NT2/D1 (cell line): ENCODE data around the gene PLCB4.

Source experiments
- DNase-seq: peaks from one replicate; pipeline ENCODE4 v3.0.0-alpha.2; 2011; ENCODE audit warnings: low read depth, low spot score
- H3K27me3 ChIP-seq: 2 replicates; pipeline ENCODE4 v1.6.0; 2011; ENCODE audit warnings: mild to moderate bottlenecking; ENCODE audit not compliant: insufficient read length, insufficient read depth
- H3K36me3 ChIP-seq: 2 replicates; pipeline ENCODE4 v1.6.1; 2011; ENCODE audit warnings: mild to moderate bottlenecking, low read length, mixed read lengths; ENCODE audit not compliant: insufficient read depth, insufficient read length
- H3K4me1 ChIP-seq: 2 replicates; pipeline ENCODE4 v1.5.1; 2011; ENCODE audit not compliant: insufficient read depth, insufficient read length
- H3K4me3 ChIP-seq: 2 replicates; pipeline ENCODE4 v1.5.1; 2011; ENCODE audit warnings: low read depth; ENCODE audit not compliant: insufficient read length
- H3K9ac ChIP-seq: 2 replicates; pipeline ENCODE4 v1.6.0; 2011; ENCODE audit warnings: low read depth; ENCODE audit not compliant: insufficient read length
- H3K9me3 ChIP-seq: 2 replicates; pipeline ENCODE4 v1.5.1; 2011; ENCODE audit warnings: mild to moderate bottlenecking, low read length; ENCODE audit not compliant: insufficient read depth
- SUZ12 ChIP-seq: IDR thresholded peaks from 2 replicates; pipeline ENCODE4 v1.6.1; 2011; ENCODE audit not compliant: insufficient read length, insufficient read depth; ENCODE audit errors: extremely low read depth
- YY1 ChIP-seq: IDR thresholded peaks from 2 replicates; pipeline ENCODE4 v1.6.1; 2011; ENCODE audit not compliant: insufficient read length, insufficient read depth
- ZNF274 ChIP-seq: IDR thresholded peaks from 2 replicates; pipeline ENCODE4 v1.6.1; 2011; ENCODE audit warnings: mild to moderate bottlenecking, low read depth, low read length

The PLCB4 gene

DNA sequence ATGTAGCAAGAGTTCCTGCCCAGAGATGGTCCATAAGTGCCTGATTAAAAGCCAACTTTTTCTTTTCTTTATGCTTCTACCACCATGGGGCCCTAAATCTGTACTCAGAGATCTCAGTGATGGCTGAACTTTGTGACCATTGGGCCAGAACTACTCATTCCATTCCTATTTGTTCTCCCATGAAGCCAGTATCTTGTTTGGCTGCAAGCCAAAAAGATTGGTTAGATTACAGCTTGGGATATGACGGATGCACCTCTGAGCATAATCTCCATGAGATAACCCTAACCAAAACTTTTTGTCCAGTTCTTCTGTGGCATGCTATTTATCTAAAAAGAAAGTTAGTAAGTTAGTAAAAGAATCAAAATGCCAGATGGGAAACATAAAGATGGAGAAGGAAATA lies 72.2 kb downstream of the PLCB4 start:
- Histone ChIP-seq H3K9me3 (peaks cover 3% of the 10 kb centered on the region; the same call in 1 of the 2 replicates), H3K27me3 (no peaks in the 10 kb centered on the region), H3K4me1 (no peaks in the 10 kb centered on the region), H3K36me3 (no peaks in the 10 kb centered on the region), H3K9ac (no peak overlapping the region), H3K4me3 (no peak overlapping the region)
- TF ChIP-seq SUZ12, result no peak
- DNase-seq, result no peak

DNA sequence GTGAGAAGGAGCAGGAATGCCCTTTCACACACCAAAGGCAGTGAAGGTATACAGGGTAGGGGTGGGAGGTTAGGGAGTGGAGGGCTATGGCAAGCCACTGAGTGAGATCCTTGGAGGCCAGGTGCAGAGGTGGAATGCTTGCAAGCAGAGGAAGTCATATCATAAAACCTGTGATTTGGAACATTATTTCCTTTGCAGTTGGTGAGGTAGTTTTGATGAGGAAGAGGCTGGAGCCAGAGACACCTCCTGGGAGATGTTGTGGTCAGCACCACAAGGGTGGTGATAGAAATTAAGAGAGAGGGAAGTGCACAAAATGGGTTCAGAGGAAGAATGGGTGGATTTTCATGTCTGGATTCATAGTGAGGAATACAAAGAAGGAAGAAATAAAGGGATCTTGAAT lies 73.0 kb downstream of the PLCB4 start:
- no peak overlapping the region for H3K9ac ChIP-seq
- H3K9me3 ChIP-seq, result peaks cover 8% of the 10 kb centered on the region; the same call in 1 of the 2 replicates
- H3K27me3 ChIP-seq, result no peaks in the 10 kb centered on the region
- H3K36me3 ChIP-seq, result no peaks in the 10 kb centered on the region
- no peak overlapping the region for H3K4me3 ChIP-seq
- no peak for TF ChIP-seq SUZ12
- TF ChIP-seq YY1, result no peak
- TF ChIP-seq ZNF274, result no peak
- no peaks in the 10 kb centered on the region for H3K4me1 ChIP-seq
- DNase-seq, result no peak

DNA sequence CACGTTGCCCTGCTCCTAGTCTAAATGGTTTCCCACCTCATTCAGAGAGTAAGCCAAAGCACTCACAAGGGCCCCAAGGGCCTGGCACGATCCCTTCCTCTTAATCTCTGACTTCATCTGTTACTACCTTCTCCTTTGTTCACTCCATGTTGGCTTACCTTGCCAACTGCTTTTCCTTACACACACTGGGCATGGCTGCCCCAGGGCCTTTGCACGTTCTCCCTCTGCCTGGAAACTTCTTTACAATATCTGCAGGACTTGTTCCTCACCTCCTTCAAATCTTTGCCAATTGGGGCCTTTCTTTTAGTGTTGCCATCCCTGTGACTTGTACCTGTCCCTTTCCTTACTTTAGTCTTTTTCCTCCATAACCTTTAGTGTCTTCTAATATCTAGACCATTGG lies 73.9 kb downstream of the PLCB4 start:
- H3K4me1 ChIP-seq, result no peaks in the 10 kb centered on the region

DNA sequence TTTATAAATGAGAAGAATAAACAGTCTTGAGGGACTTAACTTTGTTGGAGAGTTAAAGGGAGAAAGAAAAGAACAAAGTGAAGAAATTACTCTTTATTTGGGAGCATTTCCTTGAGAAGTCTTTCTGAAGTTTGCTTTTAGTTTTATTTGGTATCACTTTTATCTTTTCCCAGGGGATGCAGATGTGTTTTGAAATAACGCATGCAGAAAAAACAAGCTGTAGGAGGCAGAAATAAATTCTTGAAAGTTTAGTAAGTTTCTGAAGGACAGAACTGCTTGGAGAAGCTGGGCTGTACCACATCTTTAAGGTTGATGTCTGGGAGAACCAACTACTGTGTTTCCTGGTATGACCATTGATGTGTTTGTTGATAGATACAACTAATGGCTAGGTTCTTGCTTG lies 75.0 kb downstream of the PLCB4 start:
- Histone ChIP-seq H3K4me1 (no peaks in the 10 kb centered on the region), H3K4me3 (no peak overlapping the region), H3K9me3 (peaks cover 8% of the 10 kb centered on the region; the same call in 1 of the 2 replicates), H3K9ac (no peak overlapping the region), H3K36me3 (no peaks in the 10 kb centered on the region), H3K27me3 (no peaks in the 10 kb centered on the region)
- TF ChIP-seq YY1 (no peak), SUZ12 (no peak), ZNF274 (no peak)
- no peak for DNase-seq

More for the DNA sequence above, 73.9 kb downstream of the PLCB4 start:
- no peak overlapping the region for H3K9ac ChIP-seq
- no peak overlapping the region for H3K4me3 ChIP-seq
- no peaks in the 10 kb centered on the region for H3K36me3 ChIP-seq
- no peaks in the 10 kb centered on the region for H3K27me3 ChIP-seq
- peaks cover 8% of the 10 kb centered on the region; the same call in 1 of the 2 replicates for H3K9me3 ChIP-seq
- no peak for TF ChIP-seq YY1
- no peak for TF ChIP-seq SUZ12
- TF ChIP-seq ZNF274, result no peak
- DNase-seq, result no peak

DNA sequence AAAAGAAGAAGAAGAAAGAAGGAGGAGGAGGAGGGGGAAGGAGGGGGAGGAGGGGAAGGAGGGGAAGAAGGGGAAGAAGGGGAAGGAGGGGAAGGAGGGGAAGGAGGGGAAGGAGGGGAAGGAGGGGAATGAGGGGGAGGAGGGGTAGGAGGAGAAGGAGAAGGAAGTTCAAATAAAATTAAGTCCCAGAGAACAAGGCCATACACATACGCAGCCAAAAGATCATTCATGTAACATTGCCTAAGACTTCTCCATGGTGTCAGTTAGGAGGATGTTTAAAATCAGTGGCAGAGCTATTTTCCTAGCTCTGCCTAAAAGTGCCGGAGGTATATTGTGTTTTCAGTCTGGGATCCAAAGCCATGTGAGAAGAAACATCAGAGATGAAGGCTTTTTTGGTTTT lies 75.8 kb downstream of the PLCB4 start:
- no peak overlapping the region for H3K4me3 ChIP-seq
- H3K9ac ChIP-seq, result no peak overlapping the region
- peaks cover 8% of the 10 kb centered on the region; the same call in 1 of the 2 replicates for H3K9me3 ChIP-seq
- TF ChIP-seq ZNF274 (no peak), SUZ12 (no peak), YY1 (no peak)
- H3K27me3 ChIP-seq, result no peaks in the 10 kb centered on the region
- H3K4me1 ChIP-seq, result no peaks in the 10 kb centered on the region
- H3K36me3 ChIP-seq, result no peaks in the 10 kb centered on the region
- no peak for DNase-seq

DNA sequence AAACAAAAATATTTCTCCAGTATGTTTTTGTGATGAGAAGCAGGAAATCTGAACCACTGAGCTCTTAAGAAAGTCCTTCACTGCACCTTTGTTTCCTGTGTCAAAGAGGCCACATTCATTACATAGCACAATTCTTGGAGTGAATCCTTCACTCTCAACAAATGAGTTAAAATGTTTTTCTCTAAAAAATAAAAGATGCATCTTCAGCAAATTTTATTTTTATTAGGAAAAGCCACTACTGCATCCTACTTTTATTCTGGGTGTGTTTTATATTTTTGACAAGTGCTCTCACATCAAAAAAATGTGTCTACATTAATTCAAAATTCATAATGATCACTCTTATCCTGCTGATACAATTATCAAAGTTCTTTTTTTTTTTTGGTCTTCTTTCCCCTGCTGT lies 76.3 kb downstream of the PLCB4 start:
- TF ChIP-seq SUZ12, result no peak
- TF ChIP-seq ZNF274, result no peak
- no peak for TF ChIP-seq YY1
- H3K4me1 ChIP-seq, result no peaks in the 10 kb centered on the region
- H3K9ac ChIP-seq, result no peak overlapping the region
- H3K4me3 ChIP-seq, result no peak overlapping the region
- peaks cover 8% of the 10 kb centered on the region; the same call in 1 of the 2 replicates for H3K9me3 ChIP-seq
- no peaks in the 10 kb centered on the region for H3K27me3 ChIP-seq
- DNase-seq, result no peak
- no peaks in the 10 kb centered on the region for H3K36me3 ChIP-seq

DNA sequence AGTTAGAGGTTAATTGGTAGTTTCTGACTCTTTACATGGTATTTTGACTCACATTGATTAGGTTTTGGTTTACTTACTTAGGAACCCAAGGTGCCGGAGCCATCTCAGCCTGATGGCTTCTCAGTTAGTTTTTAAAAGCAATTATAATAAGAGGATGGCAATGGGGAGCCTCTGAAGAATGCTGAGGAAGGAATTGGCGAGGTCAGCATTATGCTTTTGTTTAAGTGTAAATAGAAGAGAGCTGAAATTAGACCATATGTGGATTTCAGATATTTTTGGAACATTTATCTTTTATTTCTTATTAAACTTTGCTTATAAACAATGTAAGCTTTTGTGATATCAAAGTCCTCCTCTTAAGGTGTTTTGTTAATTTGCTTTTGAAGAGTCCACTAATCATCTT lies 77.8 kb downstream of the PLCB4 start:
- Histone ChIP-seq H3K36me3 (no peaks in the 10 kb centered on the region), H3K27me3 (no peaks in the 10 kb centered on the region), H3K9me3 (peaks cover 8% of the 10 kb centered on the region; the same call in 1 of the 2 replicates), H3K4me1 (no peaks in the 10 kb centered on the region), H3K4me3 (no peak overlapping the region), H3K9ac (no peak overlapping the region)
- no peak for DNase-seq
- TF ChIP-seq SUZ12 (no peak), ZNF274 (no peak), YY1 (no peak)

DNA sequence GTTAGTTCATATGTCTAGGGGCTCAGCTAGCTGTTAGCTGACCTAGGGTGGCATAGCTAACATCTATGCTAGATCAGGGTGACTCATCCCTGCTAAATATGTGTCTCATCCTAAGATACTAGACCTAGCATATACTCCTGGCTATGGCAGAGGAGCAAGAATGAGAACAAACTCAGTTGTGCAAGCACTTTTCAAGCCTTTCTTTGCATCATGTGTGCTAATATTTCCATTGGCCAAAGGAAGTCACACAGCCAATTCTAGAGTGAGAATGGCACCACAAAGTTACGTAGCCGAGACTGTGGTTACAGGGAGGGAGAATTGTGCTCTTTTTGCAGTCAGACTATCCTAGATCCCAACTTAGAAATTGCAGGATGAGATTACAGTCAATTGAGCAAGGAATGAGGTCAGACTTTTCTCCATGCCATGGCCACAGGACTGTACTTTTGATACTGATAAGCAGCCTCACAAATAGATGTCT lies 78.7 kb downstream of the PLCB4 start:
- Histone ChIP-seq H3K36me3 (no peaks in the 10 kb centered on the region), H3K9me3 (peaks cover 14% of the 10 kb centered on the region; the same call in 1 of the 2 replicates), H3K4me1 (no peaks in the 10 kb centered on the region), H3K9ac (no peak overlapping the region), H3K27me3 (no peaks in the 10 kb centered on the region), H3K4me3 (no peak overlapping the region)
- no peak for DNase-seq
- TF ChIP-seq SUZ12 (no peak), ZNF274 (no peak), YY1 (no peak)
